Pancreas (tissue), 10 donors: ENCODE data around the gene ARFGEF3. TPM values are rescaled to one million over a fixed set of nuclear protein-coding genes. Genes with fewer than 3 reads are reported as not detected.

Source experiments
- ATAC-seq, 4 donors: fragments of 200-7000 bp; cut with Tn5 transposase; one replicate each; pipeline versions ENCODE4 v1.8.0 to v1.9.1; 2020; ENCODE audit warnings: mild to moderate bottlenecking in 4 of 4, moderate library complexity in 4 of 4
- DNase-seq, 6 donors: peaks; one replicate each; pipeline ENCODE4 v3.0.0-alpha.2; 2020
- FAIRE-seq: peaks from 2 replicates; lab custom pipeline; 2012; peaks lifted over from hg19 to GRCh38; lab: Jason Lieb, UNC
- H3K27ac ChIP-seq, 4 donors: fragments of 200-600 bp; sonication (generic); 1 replicate in 3 of 4; 2 replicates in 1 of 4; pipeline versions ENCODE4 v1.5.0 to v1.8.0; 2020
- H3K27me3 ChIP-seq, 4 donors: fragments of 200-600 bp; one replicate each; pipeline ENCODE4 v1.8.0; 2021
- H3K36me3 ChIP-seq, 3 donors: fragments of 200-600 bp; sonication (generic) in 1 of 3; one replicate each; pipeline versions ENCODE4 v1.5.0 to v1.8.0; 2020 to 2021
- H3K4me1 ChIP-seq, 3 donors: fragments of 200-600 bp; one replicate each; pipeline ENCODE4 v1.8.0; 2021
- H3K4me3 ChIP-seq, 4 donors: fragments of 200-600 bp; sonication (generic) in 2 of 4; one replicate each; pipeline versions ENCODE4 v1.5.0 to v1.8.0; 2020 to 2021
- H3K9me3 ChIP-seq, 4 donors: fragments of 200-600 bp; one replicate each; pipeline ENCODE4 v1.8.0; 2021
- WGBS, 2 donors: extraction: QIAGEN DNeasy Blood & Tissue Kit; methylation state at CpG; one replicate each; pipeline ENCODE4 v1.1.7; 2013; 5-methylcytosine and 5-hydroxymethylcytosine counted together
- intact Hi-C, 3 donors: fragments of 100-400 bp; cut with DNase I; formaldehyde crosslinking; loops; one replicate each; pipeline versions ENCODE4 v1.11.1 to v1.14.2; 2022
- polyA plus RNA-seq, 2 donors: library from polyadenylated mRNA; stranded (reverse); fragments of 200-250 nt; gene quantifications; one replicate each; pipeline ENCODE4 v1.2.3, GENCODE V29; 2013
- total RNA-seq, 6 donors: library from RNA; stranded (reverse); fragmentation: NEBNext Ultra II Directional in 4 of 6; extraction: Animal tissue kit (Norgen Biotek cat#: 25700) in 4 of 6; gene quantifications; one replicate each; pipeline versions ENCODE4 v1.2.1 to v1.2.4, GENCODE V29; 2021 to 2023
- TF ChIP-seq, protein P1 (sequence below), 4 donors: fragments of 200-600 bp; sonication (generic) in 3 of 4; IDR thresholded peaks; one replicate each; pipeline versions ENCODE4 v1.5.0 to v1.8.0; 2021; ENCODE audit warnings: antibody characterized with exemption in 4 of 4
- donor health status: healthy with polysubstance abuse.
- donor health status: DM: no; HTN: no; CAD: no; lungs with moderate emphysema.
- donor health status: DM: no; HTN: no; CAD: no.
- donor health status: control.
- donor health status: control.
- donor health status: Bipolar disorder and iron deficiency.
- donor health status: DM: yes; HTN: yes; CAD: no.
- donor health status: DM: no; HTN: no; CAD: no.
- donor health status: DM: no; HTN: no; CAD: no.
- donor health status: DM: yes; HTN: yes; CAD: no.

ARFGEF3 gene
- total and polyA plus RNA-seq, 8 donors: 4.8 to 19.0 (median 15.7) TPM

DNA sequence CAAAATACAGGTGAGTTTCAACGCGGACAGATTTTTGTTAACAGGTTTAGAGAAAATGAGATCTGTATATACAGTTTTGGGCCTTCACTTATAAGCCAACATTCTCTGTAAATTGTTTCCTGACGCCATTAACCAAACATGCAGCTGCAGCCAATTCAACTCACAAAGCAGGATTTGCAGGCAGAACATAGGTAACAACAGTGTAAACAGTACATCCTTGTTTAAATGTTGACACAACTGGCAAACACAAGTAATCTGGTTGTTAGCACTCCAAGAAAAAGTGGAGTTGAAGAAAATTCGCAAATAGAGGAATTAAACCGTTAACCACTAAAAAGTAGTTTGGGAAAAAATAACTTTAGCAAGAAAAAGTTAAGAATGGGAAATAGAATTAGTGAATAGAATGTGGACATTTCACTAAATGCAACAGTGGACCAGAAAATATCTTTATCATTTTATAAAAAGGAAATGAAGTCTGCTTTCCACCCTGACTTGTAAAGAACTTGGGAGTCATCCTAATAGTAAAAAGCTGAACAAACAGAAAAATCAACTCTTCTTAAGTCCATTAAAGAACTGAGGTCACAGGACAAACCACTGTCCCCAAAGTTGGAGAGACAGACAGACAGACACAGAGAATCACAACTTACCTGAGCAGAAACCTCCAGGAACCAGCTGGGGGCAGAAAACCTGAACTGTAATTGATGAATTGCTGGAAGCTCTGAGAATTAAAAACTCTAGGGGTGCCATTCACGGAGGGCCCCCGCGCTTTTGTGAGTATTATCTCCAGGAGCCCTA lies 226.0 kb downstream of the ARFGEF3 start:
- no peaks in the 10 kb centered on the region for H3K36me3 ChIP-seq
- no peaks in the 10 kb centered on the region for H3K9me3 ChIP-seq
- FAIRE-seq (no peak), DNase-seq (no peak), ATAC-seq (peak; percentile 23 to 74 (median 42))
- no peaks in the 10 kb centered on the region for H3K27me3 ChIP-seq
- WGBS, 2 donors: 49 to 53% methylated on average over 8 of the region's 8 CpGs
- TF ChIP-seq, protein P1, sequence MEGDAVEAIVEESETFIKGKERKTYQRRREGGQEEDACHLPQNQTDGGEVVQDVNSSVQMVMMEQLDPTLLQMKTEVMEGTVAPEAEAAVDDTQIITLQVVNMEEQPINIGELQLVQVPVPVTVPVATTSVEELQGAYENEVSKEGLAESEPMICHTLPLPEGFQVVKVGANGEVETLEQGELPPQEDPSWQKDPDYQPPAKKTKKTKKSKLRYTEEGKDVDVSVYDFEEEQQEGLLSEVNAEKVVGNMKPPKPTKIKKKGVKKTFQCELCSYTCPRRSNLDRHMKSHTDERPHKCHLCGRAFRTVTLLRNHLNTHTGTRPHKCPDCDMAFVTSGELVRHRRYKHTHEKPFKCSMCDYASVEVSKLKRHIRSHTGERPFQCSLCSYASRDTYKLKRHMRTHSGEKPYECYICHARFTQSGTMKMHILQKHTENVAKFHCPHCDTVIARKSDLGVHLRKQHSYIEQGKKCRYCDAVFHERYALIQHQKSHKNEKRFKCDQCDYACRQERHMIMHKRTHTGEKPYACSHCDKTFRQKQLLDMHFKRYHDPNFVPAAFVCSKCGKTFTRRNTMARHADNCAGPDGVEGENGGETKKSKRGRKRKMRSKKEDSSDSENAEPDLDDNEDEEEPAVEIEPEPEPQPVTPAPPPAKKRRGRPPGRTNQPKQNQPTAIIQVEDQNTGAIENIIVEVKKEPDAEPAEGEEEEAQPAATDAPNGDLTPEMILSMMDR (IDR thresholded peaks at IDR 0.05): no peak
- intact Hi-C loops: no loop called here
- H3K27ac ChIP-seq: no peak overlapping the region
- peaks cover 0 to 5% (median 5%) of the 10 kb centered on the region in 3 donors for H3K4me1 ChIP-seq
- H3K4me3 ChIP-seq: no peak overlapping the region

DNA sequence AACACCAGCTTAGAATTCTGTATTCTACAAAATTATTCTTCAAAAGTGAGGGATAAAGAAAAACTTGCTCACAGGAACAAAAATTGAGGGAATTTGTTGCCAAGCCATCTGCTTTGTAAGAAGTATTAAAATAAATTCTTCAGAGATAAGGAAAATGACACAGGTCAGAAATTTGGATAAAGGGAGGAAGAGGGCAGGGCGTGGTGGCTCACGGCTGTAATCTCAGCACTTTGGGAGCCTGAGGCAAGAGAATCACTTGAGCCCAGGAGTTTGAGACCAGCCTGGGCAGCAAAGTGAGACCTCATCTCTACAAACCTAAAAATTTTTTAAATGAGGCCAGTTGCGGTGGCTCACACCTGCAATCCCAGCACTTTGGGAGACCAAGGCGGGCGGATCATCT lies 227.8 kb downstream of the ARFGEF3 start:
- TF ChIP-seq, protein P1 (IDR thresholded peaks at IDR 0.05): no peak
- FAIRE-seq (no peak), DNase-seq (no peak), ATAC-seq (no peak)
- no peak overlapping the region for H3K27ac ChIP-seq
- H3K27me3 ChIP-seq: no peaks in the 10 kb centered on the region
- no peaks in the 10 kb centered on the region for H3K36me3 ChIP-seq
- no peak overlapping the region for H3K4me3 ChIP-seq
- intact Hi-C loops: no loop called here
- 93 to 96% methylated on average over 5 of the region's 5 CpGs for WGBS, 2 donors
- H3K9me3 ChIP-seq: no peaks in the 10 kb centered on the region
- peaks cover 0 to 5% (median 5%) of the 10 kb centered on the region in 3 donors for H3K4me1 ChIP-seq

Other genes starting within 250 kb of the ARFGEF3 start
- 10 to 100 TPM; 13.7 to 46.6 (median 17.7) TPM for gene PERP, start 54.5 kb upstream of the ARFGEF3 start, total RNA-seq
- 10 to 100 TPM; 22.8 to 31.2 TPM for gene PERP, start 54.5 kb upstream of the ARFGEF3 start, polyA plus RNA-seq
- gene PBOV1, start 56.6 kb downstream of the ARFGEF3 start, total RNA-seq: not detected
- not detected for gene PBOV1, start 56.6 kb downstream of the ARFGEF3 start, polyA plus RNA-seq
- gene SMIM28, start 216.0 kb downstream of the ARFGEF3 start, total RNA-seq: not detected
- not detected for gene SMIM28, start 216.0 kb downstream of the ARFGEF3 start, polyA plus RNA-seq
- 10 to 100 TPM; 26.5 to 34.0 (median 30.7) TPM for gene HEBP2, start 242.3 kb downstream of the ARFGEF3 start, total RNA-seq
- gene HEBP2, start 242.3 kb downstream of the ARFGEF3 start, polyA plus RNA-seq: 10 to 100 TPM; 10.7 to 18.8 TPM